HepG2 (cell line): ENCODE results near the gene CCT3.

Experiments used
- JUND ChIP-seq: sonication (generic); formaldehyde crosslinking; IDR thresholded peaks from 2 replicates; pipeline ENCODE4 v1.8.0; 2022; ENCODE audit warnings: mild to moderate bottlenecking, missing genetic modification reagents
- MYC ChIP-seq: sonication (generic); formaldehyde crosslinking; IDR thresholded peaks from 2 replicates; pipeline ENCODE4 v1.9.0; 2021; ENCODE audit warnings: missing genetic modification reagents, borderline replicate concordance
- PHF8 ChIP-seq: sonication (generic); formaldehyde crosslinking; IDR thresholded peaks from 2 replicates; pipeline ENCODE4 v1.5.0; 2020; ENCODE audit warnings: missing genetic modification reagents
- PRDM15 ChIP-seq: sonication (generic); formaldehyde crosslinking; IDR thresholded peaks from 2 replicates; pipeline ENCODE4 v1.4.0; 2020; ENCODE audit warnings: missing genetic modification reagents
- REST ChIP-seq, 2 experiments: IDR thresholded peaks; 2 replicates each; pipeline ENCODE4 v1.6.1; 2011 to 2012; ENCODE audit warnings: low read length in 2 of 2, borderline replicate concordance in 1 of 2, low read depth in 1 of 2, mild to moderate bottlenecking in 1 of 2, moderate library complexity in 1 of 2
- ZNF670 ChIP-seq: sonication (generic); formaldehyde crosslinking; IDR thresholded peaks from 2 replicates; pipeline ENCODE4 v1.8.0; 2022; ENCODE audit warnings: mild to moderate bottlenecking, missing genetic modification reagents, borderline replicate concordance

- TF ChIP-seq REST (IDR thresholded peaks at IDR 0.05; ENCODE audit: borderline replicate concordance in 1 of 2, low read depth in 1 of 2, low read length in 2 of 2) (no peak), PRDM15 (CRISPR knock-in tag) (no peak), ZNF670 (CRISPR knock-in tag) (no peak), JUND (CRISPR knock-in tag) (no peak), MYC (CRISPR knock-in tag) (0 out of 2 replicates have a peak, but pooled peaks have one; percentile 15), PHF8 (CRISPR knock-in tag) (no peak)
Measured at GRCh38 chr1:156367383-156368156, 29.5 kb upstream of the CCT3 start.
